ENCODE data around the gene FAM169A. TPM values are rescaled to one million over a fixed set of nuclear protein-coding genes. Genes with fewer than 3 reads are reported as not detected.
A peak's percentile ranks its signal among the peaks of the same experiment; 100 is the strongest.
"Not testable (repeated sequence)": the region's sequence is repeated elsewhere in the genome, so short reads cannot be mapped to it uniquely, and the experiment has no call there.

FAM169A gene, protein sequence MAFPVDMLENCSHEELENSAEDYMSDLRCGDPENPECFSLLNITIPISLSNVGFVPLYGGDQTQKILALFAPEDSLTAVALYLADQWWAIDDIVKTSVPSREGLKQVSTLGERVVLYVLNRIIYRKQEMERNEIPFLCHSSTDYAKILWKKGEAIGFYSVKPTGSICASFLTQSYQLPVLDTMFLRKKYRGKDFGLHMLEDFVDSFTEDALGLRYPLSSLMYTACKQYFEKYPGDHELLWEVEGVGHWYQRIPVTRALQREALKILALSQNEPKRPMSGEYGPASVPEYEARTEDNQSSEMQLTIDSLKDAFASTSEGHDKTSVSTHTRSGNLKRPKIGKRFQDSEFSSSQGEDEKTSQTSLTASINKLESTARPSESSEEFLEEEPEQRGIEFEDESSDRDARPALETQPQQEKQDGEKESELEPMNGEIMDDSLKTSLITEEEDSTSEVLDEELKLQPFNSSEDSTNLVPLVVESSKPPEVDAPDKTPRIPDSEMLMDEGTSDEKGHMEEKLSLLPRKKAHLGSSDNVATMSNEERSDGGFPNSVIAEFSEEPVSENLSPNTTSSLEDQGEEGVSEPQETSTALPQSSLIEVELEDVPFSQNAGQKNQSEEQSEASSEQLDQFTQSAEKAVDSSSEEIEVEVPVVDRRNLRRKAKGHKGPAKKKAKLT
- polyA plus RNA-seq, result 10 to 100 TPM in 1 of 3 donors, 1 to 10 TPM in 2; 2.2 to 13.8 (median 6.8) TPM

DNA sequence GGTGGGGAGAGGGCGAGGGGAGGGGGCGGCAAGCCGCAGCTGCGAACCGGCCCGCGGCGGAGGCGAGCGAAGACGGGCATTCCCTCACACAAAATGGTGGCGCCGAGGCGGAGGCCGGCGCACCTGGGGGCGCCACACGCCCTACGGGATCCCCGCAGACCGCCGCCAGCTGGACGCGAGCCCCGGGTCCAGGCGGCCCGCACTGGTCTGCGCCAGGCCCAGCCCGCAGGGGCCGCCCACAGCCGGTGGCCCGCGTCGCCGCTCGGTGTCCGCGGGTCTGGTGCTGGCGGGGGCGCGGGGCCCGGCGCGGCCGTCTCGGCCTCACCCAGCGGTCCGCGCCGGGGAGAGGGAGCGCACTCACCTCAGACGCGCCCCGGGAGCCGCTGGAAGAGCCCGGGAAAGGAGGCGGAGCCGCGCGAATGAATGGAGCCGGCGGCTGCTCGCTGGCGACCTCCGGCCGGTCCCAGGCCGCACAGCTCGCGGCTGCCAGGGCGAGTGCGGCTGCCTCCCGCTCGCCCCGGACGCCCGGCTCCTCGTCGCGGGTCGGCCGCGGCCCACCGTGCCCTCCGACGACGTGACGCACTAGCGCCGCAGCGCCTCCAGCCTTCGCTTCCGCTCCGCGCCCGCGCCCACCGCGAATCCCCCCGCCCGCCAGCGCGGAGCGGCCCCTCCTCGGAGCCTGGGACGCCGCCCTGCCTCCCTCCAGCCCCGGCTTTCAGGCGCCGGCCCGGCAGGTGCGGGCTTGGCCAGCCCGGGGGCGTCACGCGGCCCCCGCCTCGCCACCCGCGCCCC lies at the start of gene FAM169A:
TSS of gene FAM169A (minus strand) at position 584 of the 792 bp plus-strand sequence. CDS start 24,711 bp downstream, outside the sequence.
- Mint-ChIP-seq H3K36me3 (no peaks in the 10 kb centered on the region), H3K27ac (peak within 1 kb of the TSS; percentile 82 to 95 (median 94)), H3K4me1 (peaks cover 26 to 58% of the 10 kb centered on the region in 2 donors), H3K27me3 (ENCODE audit: low read depth in 3 of 3) (peaks cover 2 to 16% (median 11%) of the 10 kb centered on the region in 3 donors), H3K4me3 (peak within 1 kb of the TSS; percentile 91 to 97 (median 96)), H3K9me3 (no peaks in the 10 kb centered on the region)
- DNase-seq, result peak; percentile 76 to 83 (median 79)

DNA sequence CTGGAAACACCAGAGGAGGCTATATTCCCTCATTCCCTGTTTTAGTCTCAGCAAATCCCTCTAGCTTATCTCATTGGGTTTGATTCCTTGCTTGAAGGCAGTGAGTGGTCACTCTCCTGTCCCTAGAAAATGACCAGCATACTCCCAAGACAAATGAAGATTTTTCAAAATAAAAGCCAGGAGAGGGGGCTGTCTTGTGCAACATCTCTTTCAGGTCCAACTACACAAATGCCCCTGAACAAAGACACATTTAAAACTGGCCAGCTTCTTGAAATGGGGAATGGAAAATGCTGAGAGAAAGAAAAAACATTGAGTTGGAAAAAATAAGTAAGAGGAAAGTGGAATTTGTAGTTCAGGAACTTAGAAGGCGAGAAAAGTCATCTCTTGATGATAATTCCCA lies 49.3 kb upstream of the FAM169A start:
- Mint-ChIP-seq H3K4me3 (no peak overlapping the region), H3K9me3 (peaks cover 0 to 2% (median 0%) of the 10 kb centered on the region in 6 donors), H3K27me3 (ENCODE audit: low read depth in 3 of 3) (peaks cover 0 to 1% (median 0%) of the 10 kb centered on the region in 3 donors)

DNA sequence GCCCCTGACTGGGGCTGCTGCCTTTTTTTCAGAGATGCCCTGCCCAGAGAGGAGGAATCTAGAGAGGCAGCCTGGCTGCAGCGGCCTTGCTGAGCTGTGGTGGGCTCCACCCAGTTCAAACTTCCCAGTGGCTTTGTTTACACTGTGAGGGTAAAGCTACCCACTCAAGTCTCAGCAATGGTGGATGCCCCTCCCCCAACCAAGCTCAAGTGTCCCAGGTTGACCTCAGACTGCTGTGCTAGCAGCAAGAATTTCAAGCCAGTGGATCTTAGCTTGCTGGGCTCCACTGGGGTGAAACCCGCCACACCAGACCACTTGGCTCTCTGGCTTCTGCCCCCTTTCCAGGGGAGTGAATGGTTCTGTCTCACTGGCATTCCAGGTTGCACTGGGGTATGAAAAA lies 45.2 kb upstream of the FAM169A start:
- H3K27me3 Mint-ChIP-seq (ENCODE audit: low read depth in 3 of 3); H3K9me3 Mint-ChIP-seq; H3K36me3 Mint-ChIP-seq; H3K27ac Mint-ChIP-seq; H3K4me3 Mint-ChIP-seq; H3K4me1 Mint-ChIP-seq; DNase-seq: not testable (repeated sequence)

More for the DNA sequence above, 49.3 kb upstream of the FAM169A start:
- peaks cover 0 to under 1% (median under 1%) of the 10 kb centered on the region in 3 donors for H3K36me3 Mint-ChIP-seq
- DNase-seq, result no peak
- no peak overlapping the region for H3K27ac Mint-ChIP-seq
- H3K4me1 Mint-ChIP-seq, result peaks cover 0 to 6% of the 10 kb centered on the region in 2 donors

DNA sequence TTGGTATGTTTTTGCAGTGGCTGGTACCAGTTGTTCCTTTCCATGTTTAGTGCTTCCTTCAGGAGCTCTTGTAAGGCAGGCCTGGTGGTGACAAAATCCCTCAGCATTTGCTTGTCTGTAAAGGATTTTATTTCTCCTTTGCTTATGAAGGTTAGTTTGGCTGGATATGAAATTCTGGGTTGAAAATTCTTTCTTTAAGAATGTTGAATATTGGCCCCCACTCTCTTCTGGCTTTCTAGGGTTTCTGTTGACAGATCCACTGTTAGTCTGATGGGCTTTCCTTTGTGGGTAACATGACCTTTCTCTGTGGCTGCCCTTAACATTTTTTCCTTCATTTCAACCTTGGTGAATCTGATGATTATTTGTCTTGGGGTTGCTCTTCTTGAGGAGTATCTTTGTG lies 43.7 kb upstream of the FAM169A start:
- not testable (repeated sequence) for H3K36me3 Mint-ChIP-seq; H3K4me1 Mint-ChIP-seq; DNase-seq; H3K27me3 Mint-ChIP-seq (ENCODE audit: low read depth in 3 of 3); H3K9me3 Mint-ChIP-seq; H3K4me3 Mint-ChIP-seq; H3K27ac Mint-ChIP-seq

DNA sequence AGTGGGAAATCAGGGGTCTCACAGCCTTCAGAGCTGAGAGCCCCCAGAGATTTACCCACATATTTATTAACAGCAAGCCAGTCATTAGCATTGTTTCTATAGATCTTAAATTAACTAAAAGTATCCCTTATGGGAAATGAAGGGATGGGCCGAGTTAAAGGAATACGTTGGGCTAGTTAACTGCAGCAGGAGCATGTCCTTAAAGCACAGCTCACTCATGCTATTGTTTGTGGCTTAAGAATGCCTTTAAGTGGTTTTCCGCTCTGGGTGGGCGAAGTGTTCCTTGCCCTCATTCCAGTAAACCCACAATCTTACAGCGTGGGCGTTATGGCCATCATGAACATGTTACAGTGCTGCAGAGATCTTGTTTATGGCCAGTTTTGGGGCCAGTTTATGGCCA lies 42.0 kb upstream of the FAM169A start:
- H3K27ac Mint-ChIP-seq, result not testable (repeated sequence)

DNA sequence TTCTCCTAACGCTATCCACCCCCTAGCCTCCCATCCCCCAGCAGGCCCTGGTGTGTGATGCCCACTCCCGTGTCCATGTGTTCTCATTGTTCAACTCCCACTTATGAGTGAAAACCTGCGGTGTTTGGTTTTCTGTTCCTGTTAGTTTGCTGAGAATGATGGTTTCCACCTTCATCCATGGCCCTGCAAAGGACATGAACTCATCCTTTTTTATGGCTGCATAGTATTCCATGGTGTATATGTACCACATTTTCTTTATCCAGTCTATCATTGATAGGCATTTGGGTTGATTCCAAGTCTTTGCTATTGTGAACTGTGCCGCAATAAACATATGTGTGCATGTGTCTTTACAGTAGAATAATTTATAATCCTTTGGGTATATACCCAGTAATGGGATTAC lies 38.5 kb upstream of the FAM169A start:
- H3K36me3 Mint-ChIP-seq, H3K9me3 Mint-ChIP-seq: not testable (repeated sequence)

More for the DNA sequence above, 42.0 kb upstream of the FAM169A start:
- not testable (repeated sequence) for DNase-seq; H3K36me3 Mint-ChIP-seq; H3K27me3 Mint-ChIP-seq (ENCODE audit: low read depth in 3 of 3); H3K9me3 Mint-ChIP-seq; H3K4me1 Mint-ChIP-seq; H3K4me3 Mint-ChIP-seq

DNA sequence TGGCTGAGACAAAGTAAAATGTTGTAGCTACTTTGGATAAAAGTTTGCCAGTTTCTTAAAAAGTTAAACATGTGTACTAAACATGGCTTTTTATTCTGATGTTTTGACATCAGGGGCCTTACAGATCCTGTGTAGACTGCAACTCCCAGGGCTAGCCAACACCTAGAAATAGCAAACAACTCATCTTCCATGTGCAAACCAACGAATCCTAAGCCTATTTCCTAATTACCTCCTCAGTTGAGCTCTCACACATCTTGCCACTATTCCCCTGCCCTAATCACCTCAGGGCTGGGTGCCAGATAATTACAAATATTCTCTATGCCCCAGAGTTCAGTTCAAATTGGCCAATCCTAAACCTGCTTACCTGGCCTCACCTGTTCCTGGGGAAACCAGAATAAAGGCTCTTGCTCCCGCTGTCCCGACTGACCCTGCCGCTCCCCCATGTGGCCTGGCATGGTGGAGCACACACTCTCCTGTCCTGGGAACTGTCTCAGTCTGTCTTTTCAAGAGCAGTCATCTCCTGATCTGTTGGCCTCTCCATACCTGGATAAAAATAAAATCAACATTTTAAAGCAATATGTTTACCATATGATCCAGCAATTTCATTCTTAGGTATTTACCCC lies 37.1 kb upstream of the FAM169A start:
- H3K27ac Mint-ChIP-seq, result peak overlapping the region in 4 of 6 donors; percentile 13 to 53 (median 28)
- H3K9me3 Mint-ChIP-seq, result peaks cover 0 to 2% (median 0%) of the 10 kb centered on the region in 6 donors
- peak; percentile 8 to 24 (median 23) for DNase-seq

More for the DNA sequence above, 38.5 kb upstream of the FAM169A start:
- H3K27ac Mint-ChIP-seq; H3K4me3 Mint-ChIP-seq; DNase-seq; H3K27me3 Mint-ChIP-seq (ENCODE audit: low read depth in 3 of 3): not testable (repeated sequence)
- peaks cover 10 to 16% of the 10 kb centered on the region in 2 donors for H3K4me1 Mint-ChIP-seq

DNA sequence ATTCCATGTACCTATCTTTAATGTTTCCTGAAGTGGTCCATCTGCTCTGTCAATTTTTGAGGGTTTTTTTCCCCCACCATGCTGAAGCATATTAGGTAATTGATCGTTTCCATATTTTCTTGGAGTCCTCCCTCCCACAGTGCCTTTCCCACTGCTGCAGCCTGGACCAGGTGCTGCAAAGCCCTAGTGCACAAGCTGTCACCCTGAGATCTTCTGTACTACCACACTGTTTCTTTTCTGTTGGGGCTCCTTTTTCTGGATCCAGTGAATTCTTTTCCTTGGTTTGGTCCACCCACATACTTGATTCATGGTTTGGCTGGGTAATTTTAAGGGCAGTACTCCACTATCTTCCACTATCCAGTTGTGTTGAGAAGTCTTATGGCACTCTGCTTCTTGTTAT lies 30.9 kb upstream of the FAM169A start:
- H3K36me3 Mint-ChIP-seq, result peaks cover 3 to 7% (median 3%) of the 10 kb centered on the region in 3 donors
- H3K27me3 Mint-ChIP-seq (ENCODE audit: low read depth in 3 of 3), result peaks cover 0 to 4% (median 0%) of the 10 kb centered on the region in 3 donors
- H3K9me3 Mint-ChIP-seq, result peaks cover 0 to 4% (median 0%) of the 10 kb centered on the region in 6 donors
- H3K4me1 Mint-ChIP-seq, result peaks cover 7 to 27% of the 10 kb centered on the region in 2 donors
- no peak overlapping the region for H3K27ac Mint-ChIP-seq
- H3K4me3 Mint-ChIP-seq, result no peak overlapping the region
- DNase-seq, result no peak

More for the DNA sequence above, 37.1 kb upstream of the FAM169A start:
- Mint-ChIP-seq H3K27me3 (ENCODE audit: low read depth in 3 of 3) (peaks cover 0 to 6% (median 0%) of the 10 kb centered on the region in 3 donors), H3K4me3 (peak overlapping the region in 4 of 5 donors; percentile 8 to 63 (median 18)), H3K36me3 (no peaks in the 10 kb centered on the region), H3K4me1 (peaks cover 10 to 16% of the 10 kb centered on the region in 2 donors)

DNA sequence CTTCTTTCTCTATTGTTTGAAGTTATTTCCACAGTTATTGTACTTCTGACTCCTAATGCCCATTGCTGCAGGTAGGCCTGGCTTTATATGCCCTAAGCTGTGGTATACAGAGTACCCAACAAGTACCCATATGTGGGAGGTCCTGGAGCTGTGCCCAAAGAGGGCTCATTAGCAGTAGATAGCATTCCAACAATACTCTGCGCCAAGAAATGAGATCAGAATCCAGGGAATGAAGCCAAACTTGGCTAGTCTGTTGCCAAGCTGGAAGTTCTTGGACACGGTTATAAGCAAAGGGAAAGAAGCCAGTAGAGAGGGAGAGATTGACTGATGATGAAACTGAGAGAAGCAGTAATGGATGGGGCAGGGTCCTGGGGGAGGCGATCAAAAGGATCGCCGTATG lies 29.7 kb upstream of the FAM169A start:
- H3K27ac Mint-ChIP-seq, result peak overlapping the region in 1 of 6 donors; percentile 19
- no peak overlapping the region for H3K4me3 Mint-ChIP-seq
- peaks cover 9 to 34% of the 10 kb centered on the region in 2 donors for H3K4me1 Mint-ChIP-seq
- H3K9me3 Mint-ChIP-seq, result peaks cover 0 to 4% (median 0%) of the 10 kb centered on the region in 6 donors
- DNase-seq, result no peak
- peaks cover 3 to 7% (median 3%) of the 10 kb centered on the region in 3 donors for H3K36me3 Mint-ChIP-seq
- H3K27me3 Mint-ChIP-seq (ENCODE audit: low read depth in 3 of 3), result peaks cover 0 to 4% (median 0%) of the 10 kb centered on the region in 3 donors

DNA sequence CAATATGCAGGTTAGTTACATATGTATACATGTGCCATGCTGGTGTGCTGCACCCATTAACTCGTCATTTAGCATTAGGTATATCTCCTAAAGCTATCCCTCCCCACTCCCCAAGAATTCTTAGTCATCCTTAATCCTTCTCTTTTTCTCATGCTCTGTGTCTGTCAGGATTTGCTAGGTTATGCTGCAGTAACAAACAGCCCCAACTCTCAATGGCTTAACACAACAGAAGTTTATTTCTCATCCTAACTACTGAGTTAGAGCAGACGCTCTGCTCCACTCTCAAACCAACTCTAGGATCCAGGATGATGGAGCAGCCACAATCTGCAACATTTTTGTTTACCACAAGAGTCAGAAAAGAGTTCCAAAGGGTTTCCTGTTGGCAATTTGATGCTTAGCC lies 28.2 kb upstream of the FAM169A start:
- H3K9me3 Mint-ChIP-seq, result peaks cover 0 to 4% (median 0%) of the 10 kb centered on the region in 6 donors
- H3K27ac Mint-ChIP-seq, result peak overlapping the region in 1 of 6 donors; percentile 21
- H3K36me3 Mint-ChIP-seq, result peaks cover 3 to 7% (median 3%) of the 10 kb centered on the region in 3 donors
- peaks cover 0 to 4% (median 2%) of the 10 kb centered on the region in 3 donors for H3K27me3 Mint-ChIP-seq (ENCODE audit: low read depth in 3 of 3)
- DNase-seq, result no peak
- H3K4me3 Mint-ChIP-seq, result no peak overlapping the region
- peaks cover 24 to 50% of the 10 kb centered on the region in 2 donors for H3K4me1 Mint-ChIP-seq

DNA sequence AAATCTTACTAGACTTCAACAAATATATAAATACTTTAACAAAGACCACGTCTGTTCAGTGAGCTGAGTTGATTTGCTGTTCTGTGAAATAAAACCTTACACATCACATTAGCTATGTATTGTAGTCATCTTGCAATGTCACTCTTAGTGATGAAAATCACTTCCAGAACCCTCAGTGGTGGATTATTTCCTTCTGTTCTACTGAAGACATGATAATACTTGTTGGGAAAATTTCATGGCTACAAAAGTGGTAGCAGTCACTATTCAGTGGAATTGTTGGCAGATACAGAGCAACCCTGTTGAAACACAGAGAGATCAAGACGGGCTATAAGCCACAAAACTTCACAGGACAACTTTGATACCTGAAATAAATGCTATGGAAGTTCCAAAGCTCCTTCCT lies 26.7 kb upstream of the FAM169A start:
- Mint-ChIP-seq H3K27me3 (ENCODE audit: low read depth in 3 of 3) (peaks cover 0 to 4% (median 4%) of the 10 kb centered on the region in 3 donors), H3K4me1 (peaks cover 33 to 64% of the 10 kb centered on the region in 2 donors), H3K36me3 (peaks cover 3 to 7% (median 3%) of the 10 kb centered on the region in 3 donors), H3K4me3 (no peak overlapping the region), H3K27ac (peak overlapping the region in 2 of 6 donors; percentile 10 to 73), H3K9me3 (peaks cover 0 to 4% (median 0%) of the 10 kb centered on the region in 6 donors)
- no peak for DNase-seq

DNA sequence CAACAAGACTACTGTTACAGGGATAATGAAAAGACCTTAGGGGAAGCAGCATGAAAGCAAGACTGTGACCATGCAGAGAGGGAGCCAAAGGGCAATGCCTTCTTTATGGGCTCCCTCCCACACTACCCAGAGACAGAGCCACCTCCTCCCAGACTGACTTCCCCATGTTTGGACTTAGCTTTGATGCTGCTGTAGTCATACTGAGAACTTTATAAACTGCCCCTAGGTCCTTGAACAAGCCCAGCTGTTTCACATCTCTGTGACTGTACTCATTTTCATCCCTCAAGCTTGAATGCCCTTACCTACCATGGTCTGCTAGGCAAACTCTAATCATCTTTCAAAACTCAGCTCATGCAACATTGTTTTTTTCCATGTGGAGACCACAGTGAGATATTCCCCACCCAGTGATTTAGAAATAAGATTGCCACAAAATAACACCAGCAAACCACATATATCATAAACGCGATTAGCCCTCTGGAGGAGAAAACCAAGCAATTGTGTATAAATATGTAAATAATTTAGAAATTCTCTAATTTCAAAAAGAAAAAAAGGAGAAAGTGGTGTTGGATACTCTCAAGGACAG lies 23.4 kb upstream of the FAM169A start:
- Mint-ChIP-seq H3K9me3 (peaks cover 0 to 4% (median 0%) of the 10 kb centered on the region in 6 donors), H3K27ac (peak overlapping the region; percentile 48 to 87 (median 82)), H3K27me3 (ENCODE audit: low read depth in 3 of 3) (peaks cover 0 to 4% (median 4%) of the 10 kb centered on the region in 3 donors), H3K4me3 (peak overlapping the region; percentile 68 to 83 (median 76)), H3K4me1 (peaks cover 37 to 64% of the 10 kb centered on the region in 2 donors), H3K36me3 (peaks cover 3 to 8% (median 3%) of the 10 kb centered on the region in 3 donors)
- peak; percentile 54 to 59 (median 54) for DNase-seq
